GM12874 (cell line): ENCODE results near the gene PIK3IP1.

Source experiments
- TF ChIP-seq, protein P1 (sequence below): IDR thresholded peaks from 2 replicates; pipeline ENCODE4 v1.5.1; 2011; ENCODE audit warnings: low read depth, mild to moderate bottlenecking, control low read depth, low read length, moderate library complexity; ENCODE audit not compliant: insufficient read depth

Gene PIK3IP1

DNA sequence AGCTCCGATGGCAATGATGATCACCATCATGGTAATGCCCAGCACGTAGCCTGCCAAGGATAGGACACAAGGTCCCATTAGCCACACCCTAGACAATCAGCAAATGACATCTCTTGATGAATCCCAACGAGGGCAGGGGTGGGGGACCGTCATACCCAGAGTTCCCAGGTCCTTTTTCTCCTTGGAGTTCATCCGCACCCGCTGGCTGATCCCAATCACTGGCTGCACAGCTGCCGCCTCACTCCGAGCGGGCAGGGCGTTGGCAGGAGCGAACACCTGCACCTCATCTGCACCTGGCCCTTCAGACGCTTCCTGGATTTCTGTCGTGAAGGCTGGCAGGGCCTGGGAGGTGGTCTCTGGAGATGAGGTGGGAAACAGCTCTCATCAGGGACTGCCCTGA, 2.9 kb downstream of the PIK3IP1 start:
- TF ChIP-seq, protein P1, sequence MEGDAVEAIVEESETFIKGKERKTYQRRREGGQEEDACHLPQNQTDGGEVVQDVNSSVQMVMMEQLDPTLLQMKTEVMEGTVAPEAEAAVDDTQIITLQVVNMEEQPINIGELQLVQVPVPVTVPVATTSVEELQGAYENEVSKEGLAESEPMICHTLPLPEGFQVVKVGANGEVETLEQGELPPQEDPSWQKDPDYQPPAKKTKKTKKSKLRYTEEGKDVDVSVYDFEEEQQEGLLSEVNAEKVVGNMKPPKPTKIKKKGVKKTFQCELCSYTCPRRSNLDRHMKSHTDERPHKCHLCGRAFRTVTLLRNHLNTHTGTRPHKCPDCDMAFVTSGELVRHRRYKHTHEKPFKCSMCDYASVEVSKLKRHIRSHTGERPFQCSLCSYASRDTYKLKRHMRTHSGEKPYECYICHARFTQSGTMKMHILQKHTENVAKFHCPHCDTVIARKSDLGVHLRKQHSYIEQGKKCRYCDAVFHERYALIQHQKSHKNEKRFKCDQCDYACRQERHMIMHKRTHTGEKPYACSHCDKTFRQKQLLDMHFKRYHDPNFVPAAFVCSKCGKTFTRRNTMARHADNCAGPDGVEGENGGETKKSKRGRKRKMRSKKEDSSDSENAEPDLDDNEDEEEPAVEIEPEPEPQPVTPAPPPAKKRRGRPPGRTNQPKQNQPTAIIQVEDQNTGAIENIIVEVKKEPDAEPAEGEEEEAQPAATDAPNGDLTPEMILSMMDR: no peak

DNA sequence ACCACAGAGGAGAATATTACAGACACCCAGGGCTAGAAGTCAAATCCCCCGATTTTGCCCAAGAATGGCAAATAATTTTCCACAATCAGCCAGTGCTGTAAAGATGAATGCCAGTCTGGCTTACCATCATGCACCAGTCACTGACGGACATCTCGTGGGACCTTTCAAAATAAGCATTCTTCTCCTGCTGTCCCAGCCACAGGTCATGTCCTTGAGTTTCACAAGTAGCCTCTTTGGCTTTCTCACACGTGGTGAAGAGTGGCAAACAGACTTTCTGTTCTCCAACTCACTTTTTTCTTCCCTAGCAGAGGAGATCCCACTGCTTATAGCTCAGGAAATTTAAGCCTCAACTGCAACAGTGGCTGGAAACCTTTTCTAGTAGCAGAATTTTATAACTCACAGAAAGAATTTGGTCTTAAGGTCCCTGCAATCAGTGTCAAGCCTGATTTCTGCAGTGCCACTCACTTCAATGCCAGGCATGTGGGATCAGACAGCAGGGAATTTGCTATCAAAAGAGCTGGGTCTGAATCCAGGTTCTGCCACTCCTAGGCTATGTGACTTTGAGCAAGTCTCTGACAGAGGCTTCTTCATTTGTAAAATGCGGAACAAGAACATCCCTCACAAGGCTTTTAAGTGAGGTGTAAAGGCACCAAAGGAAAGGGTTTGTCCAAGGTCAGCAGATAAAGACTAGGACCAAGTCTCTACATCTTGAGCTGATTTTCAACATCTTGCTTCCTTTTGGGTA, 3.6 kb downstream of the PIK3IP1 start:
- TF ChIP-seq, protein P1: no peak

DNA sequence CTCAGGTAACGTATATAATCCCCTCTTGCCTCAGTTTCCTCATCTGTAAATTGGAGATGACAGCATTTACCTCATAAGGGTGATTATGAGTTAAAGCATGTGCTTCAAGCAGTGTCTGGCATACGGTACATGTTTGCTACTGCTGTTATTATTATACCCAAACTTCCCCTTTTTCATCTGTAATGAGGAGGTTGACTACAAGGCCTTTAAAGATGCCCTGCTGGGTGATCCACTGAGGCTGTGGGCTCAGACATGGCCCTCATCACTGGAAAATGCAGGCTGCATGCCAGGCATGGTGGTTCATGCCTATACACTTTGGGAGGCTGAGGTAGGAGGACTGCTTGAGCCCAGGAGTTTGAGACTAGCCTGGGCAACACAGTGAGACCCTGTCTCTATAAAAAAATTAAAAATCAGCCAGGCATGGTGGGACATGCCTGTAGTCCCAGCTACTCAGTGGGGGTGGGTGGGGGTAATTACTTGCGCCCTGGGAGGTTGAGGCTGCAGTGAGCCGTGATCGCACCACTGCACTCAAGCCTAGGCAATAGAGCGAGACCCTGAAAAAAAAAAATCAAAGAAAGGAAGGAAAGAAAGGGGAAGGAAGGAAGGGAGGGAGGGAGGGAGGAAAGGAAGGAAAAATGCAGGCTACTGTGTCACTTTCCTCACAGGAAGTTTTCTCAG, 4.3 kb downstream of the PIK3IP1 start:
- TF ChIP-seq, protein P1: no peak

DNA sequence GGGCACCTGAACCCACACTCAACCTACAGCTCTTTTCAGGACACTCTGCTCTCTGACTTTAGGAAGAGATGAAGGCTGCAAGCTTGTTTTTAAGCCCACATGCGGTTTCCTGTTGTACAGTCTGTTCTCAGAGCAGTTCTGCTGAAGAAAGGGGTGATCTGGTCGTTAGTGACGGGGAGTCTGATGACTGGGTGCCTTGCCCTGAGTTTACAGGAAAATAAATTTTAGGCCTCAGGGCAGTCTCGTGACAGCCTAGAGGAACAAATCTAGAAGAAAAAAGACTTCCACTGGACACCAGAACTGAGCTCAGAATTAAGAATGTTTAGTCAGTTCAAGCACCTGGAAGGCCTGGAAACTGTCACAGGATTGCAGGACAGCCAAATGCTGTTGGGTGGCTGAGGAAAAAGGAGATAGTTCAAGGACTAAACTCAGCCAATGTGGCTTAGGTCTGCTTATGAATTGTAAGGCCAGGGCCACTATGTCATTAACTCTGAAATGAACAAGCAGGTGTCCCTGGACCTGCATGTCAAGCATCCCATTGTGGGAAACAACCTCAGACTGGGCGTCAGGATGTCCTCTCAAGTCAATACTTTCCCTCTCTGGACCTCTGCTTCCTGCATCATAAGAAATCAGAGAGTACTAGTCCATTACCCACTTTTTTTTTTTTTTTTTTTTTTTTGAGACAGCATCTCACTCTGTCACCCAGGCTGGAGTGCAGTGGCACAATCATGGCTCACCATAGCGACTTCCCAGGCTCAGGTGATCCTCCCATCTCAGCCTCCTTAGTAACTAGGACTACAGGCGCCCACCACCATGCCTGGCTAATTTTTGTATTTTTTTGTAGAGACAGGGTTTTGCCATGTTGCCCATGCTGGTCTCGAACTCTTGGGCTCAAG, 5.7 kb downstream of the PIK3IP1 start:
- TF ChIP-seq, protein P1: no peak

DNA sequence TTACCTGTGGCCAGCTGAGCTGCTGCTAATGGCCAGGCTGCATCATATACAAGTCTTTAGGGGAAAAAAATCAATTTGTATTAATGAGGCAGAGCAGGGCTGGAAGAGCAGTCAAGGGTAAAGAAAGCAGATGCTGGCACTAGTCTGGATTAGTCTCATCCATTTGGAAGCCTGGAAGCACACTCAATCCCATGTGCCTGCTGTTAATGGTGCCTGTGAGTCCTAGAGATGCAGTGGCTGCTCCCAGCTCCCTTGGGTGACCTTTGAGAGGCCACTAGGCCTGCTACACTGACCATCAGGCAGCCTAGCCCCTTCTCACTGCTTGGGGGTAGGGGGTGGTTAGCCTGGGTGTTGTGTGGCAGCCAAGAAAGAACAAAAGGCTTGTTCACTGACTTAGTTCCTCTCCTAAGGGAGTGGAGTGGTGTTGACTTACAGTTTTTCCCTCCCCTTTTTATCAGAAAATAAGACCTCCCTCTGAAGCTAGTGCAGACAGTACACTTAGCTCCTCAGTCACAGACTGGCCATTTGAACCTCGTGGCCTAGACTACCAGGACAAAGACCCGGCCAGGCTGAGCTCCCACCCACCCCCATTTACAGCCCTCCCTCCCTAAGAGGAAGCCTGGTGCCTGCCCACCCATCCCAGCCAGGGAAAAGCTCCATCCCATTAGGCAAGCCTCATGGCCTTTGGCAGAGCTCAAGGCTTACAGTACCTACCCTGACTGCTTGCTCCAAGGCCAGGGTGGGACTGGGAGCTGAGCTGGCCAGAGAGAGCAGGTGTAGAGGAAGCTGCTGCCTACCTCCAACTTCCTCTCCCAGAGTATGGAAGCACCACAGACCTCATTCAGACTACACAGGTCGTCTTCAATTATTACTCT, 7.8 kb downstream of the PIK3IP1 start:
- TF ChIP-seq, protein P1: no peak

DNA sequence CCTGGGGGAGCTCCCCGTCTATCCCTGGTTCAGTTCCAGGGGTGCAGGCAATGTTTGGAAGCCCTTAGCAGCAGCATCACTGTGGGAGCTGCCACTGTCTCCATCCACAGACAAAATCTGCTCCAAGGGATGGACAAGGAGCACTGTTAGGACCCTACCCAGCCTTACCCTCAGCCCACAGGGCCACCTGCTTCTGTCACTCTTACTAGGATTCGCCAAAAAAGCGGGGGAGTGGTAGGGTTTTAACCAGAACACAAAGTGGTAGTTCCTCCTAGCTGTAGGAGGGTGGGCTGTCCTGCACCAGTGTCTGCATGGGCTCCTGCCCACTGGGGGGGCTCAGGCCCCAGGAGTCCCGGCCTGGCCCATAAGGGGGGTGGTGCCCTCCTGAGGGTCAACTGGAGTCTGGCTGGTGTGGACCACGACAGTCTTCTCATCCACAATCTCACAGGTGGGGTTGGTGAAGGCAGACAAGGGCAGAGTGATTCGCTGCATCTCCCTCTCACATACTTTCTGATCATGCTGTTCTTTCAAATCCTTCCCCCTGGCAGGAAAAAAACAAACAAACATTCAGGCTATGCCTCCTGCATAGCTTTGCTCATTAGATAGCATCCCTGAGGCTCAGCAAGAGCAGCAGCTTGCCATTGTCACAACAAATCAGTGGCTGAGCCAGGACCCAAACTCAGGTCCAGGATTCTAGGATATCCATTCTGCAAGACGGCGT, 9.4 kb downstream of the PIK3IP1 start:
- TF ChIP-seq, protein P1: no peak
